ENCODE measurements around the gene ELAPOR1. TPM values are rescaled to one million over a fixed set of nuclear protein-coding genes. Genes with fewer than 3 reads are reported as not detected.

ELAPOR1 gene
- total and polyA plus RNA-seq, 9 of the 15 experiments (the other 6 are each of a cell fraction or from before 2014, with no cell fraction given), result 0.07 to 1.2 (median 0.18) TPM

GRCh38 chr1:109075531-109076490 is 38.1 kb upstream of the ELAPOR1 start, which contains the start of gene TAF13 (continued):
- TF ChIP-seq ELF2 (CRISPR knock-in tag; IDR thresholded peaks at IDR 0.05), result no peak
- TF ChIP-seq ZNF431 (CRISPR knock-in tag; IDR thresholded peaks at IDR 0.05), result no peak
- TF ChIP-seq ATF1 (CRISPR knock-in tag; IDR thresholded peaks at IDR 0.05), result no peak; the same call in 1 of the 2 replicates
- peak; percentile 97 for TF ChIP-seq ATF1 (tag; IDR thresholded peaks at IDR 0.05)
- TF ChIP-seq NFATC3 (IDR thresholded peaks at IDR 0.05), result peak; percentile 75; the same call in 1 of the 2 replicates
- TF ChIP-seq ZNF655 (CRISPR knock-in tag; IDR thresholded peaks at IDR 0.05), result no peak
- TF ChIP-seq ZFP30 (CRISPR knock-in tag; IDR thresholded peaks at IDR 0.05; ENCODE audit: borderline replicate concordance), result no peak
- no peak for TF ChIP-seq NR2F6 (CRISPR knock-in tag; IDR thresholded peaks at IDR 0.05)
- no peak; the same call in 1 of the 2 replicates for TF ChIP-seq ZKSCAN1 (IDR thresholded peaks at IDR 0.05; ENCODE audit: low read depth, low read length)
- TF ChIP-seq ZNF518B (CRISPR knock-in tag; IDR thresholded peaks at IDR 0.05), result no peak
- TF ChIP-seq ZNF316 (IDR thresholded peaks at IDR 0.05), result 0 out of 2 replicates have a peak, but pooled peaks have one; percentile 1
- peak; percentile 100 for TF ChIP-seq DACH1 (IDR thresholded peaks at IDR 0.05; ENCODE audit: partially characterized antibody)
- TF ChIP-seq ZNF239 (CRISPR knock-in tag; IDR thresholded peaks at IDR 0.05), result 0 out of 2 replicates have a peak, but pooled peaks have one; percentile 7
- 0 out of 2 replicates have a peak, but pooled peaks have one; percentile 38 for TF ChIP-seq STAT6 (CRISPR knock-in tag; IDR thresholded peaks at IDR 0.05)
- 0 out of 2 replicates have a peak, but pooled peaks have one; percentile 54 for TF ChIP-seq JUN (IDR thresholded peaks at IDR 0.05; ENCODE audit: borderline replicate concordance, low read depth, low read length)
- no peak; the same call in 1 of the 2 replicates for TF ChIP-seq JUN (CRISPR knock-in tag; IDR thresholded peaks at IDR 0.05; ENCODE audit: borderline replicate concordance)
- no peak for TF ChIP-seq KHSRP (IDR thresholded peaks at IDR 0.05)
- no peak; the same call in 1 of the 2 replicates for TF ChIP-seq TARDBP (IDR thresholded peaks at IDR 0.05)

Data from K562 (cell line).